ENCODE data around the gene ARL2BP.

- TF ChIP-seq CTCF (IDR thresholded peaks at IDR 0.05) (no peak), EP300 (IDR thresholded peaks at IDR 0.05) (no peak), POLR2A (IDR thresholded peaks at IDR 0.05) (no peak)
These were observed 13.9 kb downstream of the ARL2BP start for GRCh38 chr16:57258910-57259475.
